ENCODE measurements around the gene GARNL3. TPM values are rescaled to one million over a fixed set of nuclear protein-coding genes. Genes with fewer than 3 reads are reported as not detected.
A peak's percentile ranks its signal among the peaks of the same experiment; 100 is the strongest.

Gene GARNL3
- total and polyA plus RNA-seq, 2 of the 13 experiments (the other 11 are each of a cell fraction or from before 2014, with no cell fraction given): 3.9 to 11.0 TPM

DNA sequence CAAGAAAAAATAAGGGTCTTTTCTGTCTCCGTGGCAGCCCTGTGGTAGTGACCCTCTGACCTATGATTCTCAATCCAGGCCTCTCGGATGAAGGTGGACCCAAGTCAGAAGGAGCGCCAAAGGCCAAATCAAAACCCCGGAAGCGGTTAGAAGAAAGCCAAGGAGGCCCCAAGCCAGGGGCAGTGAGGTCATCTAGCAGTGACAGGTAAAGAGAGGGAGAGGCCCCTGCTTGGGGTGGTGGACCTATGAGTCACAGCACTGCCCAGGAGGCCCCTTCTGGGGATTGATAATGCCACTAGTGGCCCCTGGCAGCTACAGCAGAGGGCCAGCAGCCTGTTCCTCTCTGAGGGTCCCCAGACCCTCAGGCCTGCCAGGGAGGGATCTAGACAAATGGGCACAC, 126.0 kb downstream of the GARNL3 start (continued):
- TF ChIP-seq, protein P1, sequence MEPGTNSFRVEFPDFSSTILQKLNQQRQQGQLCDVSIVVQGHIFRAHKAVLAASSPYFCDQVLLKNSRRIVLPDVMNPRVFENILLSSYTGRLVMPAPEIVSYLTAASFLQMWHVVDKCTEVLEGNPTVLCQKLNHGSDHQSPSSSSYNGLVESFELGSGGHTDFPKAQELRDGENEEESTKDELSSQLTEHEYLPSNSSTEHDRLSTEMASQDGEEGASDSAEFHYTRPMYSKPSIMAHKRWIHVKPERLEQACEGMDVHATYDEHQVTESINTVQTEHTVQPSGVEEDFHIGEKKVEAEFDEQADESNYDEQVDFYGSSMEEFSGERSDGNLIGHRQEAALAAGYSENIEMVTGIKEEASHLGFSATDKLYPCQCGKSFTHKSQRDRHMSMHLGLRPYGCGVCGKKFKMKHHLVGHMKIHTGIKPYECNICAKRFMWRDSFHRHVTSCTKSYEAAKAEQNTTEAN (CRISPR knock-in tag; conservative IDR thresholded peaks at IDR 0.05): peak; percentile 40; the same call in 1 of the 2 replicates
- TF ChIP-seq, protein P2, sequence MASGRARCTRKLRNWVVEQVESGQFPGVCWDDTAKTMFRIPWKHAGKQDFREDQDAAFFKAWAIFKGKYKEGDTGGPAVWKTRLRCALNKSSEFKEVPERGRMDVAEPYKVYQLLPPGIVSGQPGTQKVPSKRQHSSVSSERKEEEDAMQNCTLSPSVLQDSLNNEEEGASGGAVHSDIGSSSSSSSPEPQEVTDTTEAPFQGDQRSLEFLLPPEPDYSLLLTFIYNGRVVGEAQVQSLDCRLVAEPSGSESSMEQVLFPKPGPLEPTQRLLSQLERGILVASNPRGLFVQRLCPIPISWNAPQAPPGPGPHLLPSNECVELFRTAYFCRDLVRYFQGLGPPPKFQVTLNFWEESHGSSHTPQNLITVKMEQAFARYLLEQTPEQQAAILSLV (CRISPR knock-in tag; IDR thresholded peaks at IDR 0.05; ENCODE audit: borderline replicate concordance): no peak
- TF ChIP-seq SCMH1 (CRISPR knock-in tag; IDR thresholded peaks at IDR 0.05; ENCODE audit: borderline replicate concordance): no peak
- TF ChIP-seq, protein P3, sequence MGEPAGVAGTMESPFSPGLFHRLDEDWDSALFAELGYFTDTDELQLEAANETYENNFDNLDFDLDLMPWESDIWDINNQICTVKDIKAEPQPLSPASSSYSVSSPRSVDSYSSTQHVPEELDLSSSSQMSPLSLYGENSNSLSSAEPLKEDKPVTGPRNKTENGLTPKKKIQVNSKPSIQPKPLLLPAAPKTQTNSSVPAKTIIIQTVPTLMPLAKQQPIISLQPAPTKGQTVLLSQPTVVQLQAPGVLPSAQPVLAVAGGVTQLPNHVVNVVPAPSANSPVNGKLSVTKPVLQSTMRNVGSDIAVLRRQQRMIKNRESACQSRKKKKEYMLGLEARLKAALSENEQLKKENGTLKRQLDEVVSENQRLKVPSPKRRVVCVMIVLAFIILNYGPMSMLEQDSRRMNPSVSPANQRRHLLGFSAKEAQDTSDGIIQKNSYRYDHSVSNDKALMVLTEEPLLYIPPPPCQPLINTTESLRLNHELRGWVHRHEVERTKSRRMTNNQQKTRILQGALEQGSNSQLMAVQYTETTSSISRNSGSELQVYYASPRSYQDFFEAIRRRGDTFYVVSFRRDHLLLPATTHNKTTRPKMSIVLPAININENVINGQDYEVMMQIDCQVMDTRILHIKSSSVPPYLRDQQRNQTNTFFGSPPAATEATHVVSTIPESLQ (CRISPR knock-in tag; conservative IDR thresholded peaks at IDR 0.05): no peak
- TF ChIP-seq, protein P4, sequence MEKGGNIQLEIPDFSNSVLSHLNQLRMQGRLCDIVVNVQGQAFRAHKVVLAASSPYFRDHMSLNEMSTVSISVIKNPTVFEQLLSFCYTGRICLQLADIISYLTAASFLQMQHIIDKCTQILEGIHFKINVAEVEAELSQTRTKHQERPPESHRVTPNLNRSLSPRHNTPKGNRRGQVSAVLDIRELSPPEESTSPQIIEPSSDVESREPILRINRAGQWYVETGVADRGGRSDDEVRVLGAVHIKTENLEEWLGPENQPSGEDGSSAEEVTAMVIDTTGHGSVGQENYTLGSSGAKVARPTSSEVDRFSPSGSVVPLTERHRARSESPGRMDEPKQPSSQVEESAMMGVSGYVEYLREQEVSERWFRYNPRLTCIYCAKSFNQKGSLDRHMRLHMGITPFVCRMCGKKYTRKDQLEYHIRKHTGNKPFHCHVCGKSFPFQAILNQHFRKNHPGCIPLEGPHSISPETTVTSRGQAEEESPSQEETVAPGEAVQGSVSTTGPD (CRISPR knock-in tag; IDR thresholded peaks at IDR 0.05): no peak; the same call in 1 of the 2 replicates
- no peak for TF ChIP-seq ZFP82 (CRISPR knock-in tag; IDR thresholded peaks at IDR 0.05; ENCODE audit: borderline replicate concordance)
- TF ChIP-seq, protein P5, sequence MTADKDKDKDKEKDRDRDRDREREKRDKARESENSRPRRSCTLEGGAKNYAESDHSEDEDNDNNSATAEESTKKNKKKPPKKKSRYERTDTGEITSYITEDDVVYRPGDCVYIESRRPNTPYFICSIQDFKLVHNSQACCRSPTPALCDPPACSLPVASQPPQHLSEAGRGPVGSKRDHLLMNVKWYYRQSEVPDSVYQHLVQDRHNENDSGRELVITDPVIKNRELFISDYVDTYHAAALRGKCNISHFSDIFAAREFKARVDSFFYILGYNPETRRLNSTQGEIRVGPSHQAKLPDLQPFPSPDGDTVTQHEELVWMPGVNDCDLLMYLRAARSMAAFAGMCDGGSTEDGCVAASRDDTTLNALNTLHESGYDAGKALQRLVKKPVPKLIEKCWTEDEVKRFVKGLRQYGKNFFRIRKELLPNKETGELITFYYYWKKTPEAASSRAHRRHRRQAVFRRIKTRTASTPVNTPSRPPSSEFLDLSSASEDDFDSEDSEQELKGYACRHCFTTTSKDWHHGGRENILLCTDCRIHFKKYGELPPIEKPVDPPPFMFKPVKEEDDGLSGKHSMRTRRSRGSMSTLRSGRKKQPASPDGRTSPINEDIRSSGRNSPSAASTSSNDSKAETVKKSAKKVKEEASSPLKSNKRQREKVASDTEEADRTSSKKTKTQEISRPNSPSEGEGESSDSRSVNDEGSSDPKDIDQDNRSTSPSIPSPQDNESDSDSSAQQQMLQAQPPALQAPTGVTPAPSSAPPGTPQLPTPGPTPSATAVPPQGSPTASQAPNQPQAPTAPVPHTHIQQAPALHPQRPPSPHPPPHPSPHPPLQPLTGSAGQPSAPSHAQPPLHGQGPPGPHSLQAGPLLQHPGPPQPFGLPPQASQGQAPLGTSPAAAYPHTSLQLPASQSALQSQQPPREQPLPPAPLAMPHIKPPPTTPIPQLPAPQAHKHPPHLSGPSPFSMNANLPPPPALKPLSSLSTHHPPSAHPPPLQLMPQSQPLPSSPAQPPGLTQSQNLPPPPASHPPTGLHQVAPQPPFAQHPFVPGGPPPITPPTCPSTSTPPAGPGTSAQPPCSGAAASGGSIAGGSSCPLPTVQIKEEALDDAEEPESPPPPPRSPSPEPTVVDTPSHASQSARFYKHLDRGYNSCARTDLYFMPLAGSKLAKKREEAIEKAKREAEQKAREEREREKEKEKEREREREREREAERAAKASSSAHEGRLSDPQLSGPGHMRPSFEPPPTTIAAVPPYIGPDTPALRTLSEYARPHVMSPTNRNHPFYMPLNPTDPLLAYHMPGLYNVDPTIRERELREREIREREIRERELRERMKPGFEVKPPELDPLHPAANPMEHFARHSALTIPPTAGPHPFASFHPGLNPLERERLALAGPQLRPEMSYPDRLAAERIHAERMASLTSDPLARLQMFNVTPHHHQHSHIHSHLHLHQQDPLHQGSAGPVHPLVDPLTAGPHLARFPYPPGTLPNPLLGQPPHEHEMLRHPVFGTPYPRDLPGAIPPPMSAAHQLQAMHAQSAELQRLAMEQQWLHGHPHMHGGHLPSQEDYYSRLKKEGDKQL (CRISPR knock-in tag; IDR thresholded peaks at IDR 0.05; ENCODE audit: low read depth): peak; percentile 81
- TF ChIP-seq PHF20 (CRISPR knock-in tag; IDR thresholded peaks at IDR 0.05): peak; percentile 54; the same call in 1 of the 2 replicates
- no peak for TF ChIP-seq ZFYVE20 (CRISPR knock-in tag; IDR thresholded peaks at IDR 0.05; ENCODE audit: borderline replicate concordance, low read depth)
- no peak for TF ChIP-seq SP1 (IDR thresholded peaks at IDR 0.05)
- no peak for TF ChIP-seq SP1 (CRISPR knock-in tag; IDR thresholded peaks at IDR 0.05)
- TF ChIP-seq, protein P6, sequence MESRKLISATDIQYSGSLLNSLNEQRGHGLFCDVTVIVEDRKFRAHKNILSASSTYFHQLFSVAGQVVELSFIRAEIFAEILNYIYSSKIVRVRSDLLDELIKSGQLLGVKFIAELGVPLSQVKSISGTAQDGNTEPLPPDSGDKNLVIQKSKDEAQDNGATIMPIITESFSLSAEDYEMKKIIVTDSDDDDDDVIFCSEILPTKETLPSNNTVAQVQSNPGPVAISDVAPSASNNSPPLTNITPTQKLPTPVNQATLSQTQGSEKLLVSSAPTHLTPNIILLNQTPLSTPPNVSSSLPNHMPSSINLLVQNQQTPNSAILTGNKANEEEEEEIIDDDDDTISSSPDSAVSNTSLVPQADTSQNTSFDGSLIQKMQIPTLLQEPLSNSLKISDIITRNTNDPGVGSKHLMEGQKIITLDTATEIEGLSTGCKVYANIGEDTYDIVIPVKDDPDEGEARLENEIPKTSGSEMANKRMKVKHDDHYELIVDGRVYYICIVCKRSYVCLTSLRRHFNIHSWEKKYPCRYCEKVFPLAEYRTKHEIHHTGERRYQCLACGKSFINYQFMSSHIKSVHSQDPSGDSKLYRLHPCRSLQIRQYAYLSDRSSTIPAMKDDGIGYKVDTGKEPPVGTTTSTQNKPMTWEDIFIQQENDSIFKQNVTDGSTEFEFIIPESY (CRISPR knock-in tag; IDR thresholded peaks at IDR 0.05): peak; percentile 36; the same call in 1 of the 2 replicates
- TF ChIP-seq IKZF1 (IDR thresholded peaks at IDR 0.05): no peak
